ENCODE results near the gene JPH3.
"Not testable (repeated sequence)": the region's sequence is repeated elsewhere in the genome, so short reads cannot be mapped to it uniquely, and the experiment has no call there.

The JPH3 gene

DNA sequence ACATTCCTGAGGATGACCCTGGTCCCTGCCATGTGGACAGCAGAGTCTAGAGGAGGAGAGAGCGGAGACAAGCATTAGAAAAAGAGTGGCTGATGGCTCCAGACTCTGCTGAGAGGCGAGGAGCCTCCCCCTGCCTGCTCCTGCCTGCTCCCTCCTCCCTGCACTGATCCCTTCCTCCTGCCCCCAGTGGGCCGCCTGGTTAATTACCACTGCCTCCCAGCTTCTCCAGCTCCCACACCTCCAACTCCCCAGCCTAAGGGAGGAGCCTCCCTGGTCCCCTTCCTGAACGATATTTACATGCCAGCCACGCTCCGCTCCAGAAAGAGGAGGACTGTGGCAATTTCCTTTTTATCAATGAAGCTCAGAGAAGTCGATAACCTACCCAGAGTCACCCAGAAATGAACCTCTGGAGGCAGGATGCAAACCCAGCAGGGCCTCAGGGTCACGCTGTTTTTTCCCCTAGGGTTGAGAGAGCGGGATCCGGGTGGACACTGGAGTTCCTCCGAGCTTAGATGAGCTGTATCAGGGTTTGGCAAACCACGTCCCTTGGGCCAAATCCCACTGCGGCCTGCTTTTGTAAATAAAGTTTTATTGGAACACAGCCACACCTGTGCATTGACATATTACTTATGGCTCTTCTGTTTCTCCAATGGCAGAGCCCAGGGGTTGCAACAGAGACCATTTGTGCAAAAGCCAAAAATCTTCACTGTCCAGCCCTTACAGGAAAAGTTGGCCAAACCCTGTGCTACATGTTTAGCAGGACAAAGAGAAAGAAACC lies 27.1 kb upstream of the JPH3 start:
- no peak for FAIRE-seq

DNA sequence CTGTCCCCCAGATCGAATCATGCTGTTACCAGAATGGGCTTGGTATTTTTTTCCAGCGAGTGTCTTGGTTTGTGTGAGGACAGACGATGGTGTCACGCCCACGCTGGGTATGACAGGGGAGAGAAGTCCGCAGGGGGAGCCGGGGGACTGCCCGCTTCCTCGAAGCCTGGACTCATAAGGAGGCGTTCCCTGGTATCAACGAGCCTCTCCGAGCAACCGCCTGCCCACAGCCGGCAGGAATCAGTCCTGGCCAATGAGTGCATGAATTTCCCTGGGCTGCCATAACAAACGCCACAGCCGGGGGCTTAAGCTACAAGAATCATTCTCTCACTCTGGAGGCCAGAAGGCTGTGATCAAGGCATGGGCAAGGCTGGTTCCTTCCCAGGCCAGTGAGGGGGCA lies 26.1 kb upstream of the JPH3 start:
- FAIRE-seq = no peak

DNA sequence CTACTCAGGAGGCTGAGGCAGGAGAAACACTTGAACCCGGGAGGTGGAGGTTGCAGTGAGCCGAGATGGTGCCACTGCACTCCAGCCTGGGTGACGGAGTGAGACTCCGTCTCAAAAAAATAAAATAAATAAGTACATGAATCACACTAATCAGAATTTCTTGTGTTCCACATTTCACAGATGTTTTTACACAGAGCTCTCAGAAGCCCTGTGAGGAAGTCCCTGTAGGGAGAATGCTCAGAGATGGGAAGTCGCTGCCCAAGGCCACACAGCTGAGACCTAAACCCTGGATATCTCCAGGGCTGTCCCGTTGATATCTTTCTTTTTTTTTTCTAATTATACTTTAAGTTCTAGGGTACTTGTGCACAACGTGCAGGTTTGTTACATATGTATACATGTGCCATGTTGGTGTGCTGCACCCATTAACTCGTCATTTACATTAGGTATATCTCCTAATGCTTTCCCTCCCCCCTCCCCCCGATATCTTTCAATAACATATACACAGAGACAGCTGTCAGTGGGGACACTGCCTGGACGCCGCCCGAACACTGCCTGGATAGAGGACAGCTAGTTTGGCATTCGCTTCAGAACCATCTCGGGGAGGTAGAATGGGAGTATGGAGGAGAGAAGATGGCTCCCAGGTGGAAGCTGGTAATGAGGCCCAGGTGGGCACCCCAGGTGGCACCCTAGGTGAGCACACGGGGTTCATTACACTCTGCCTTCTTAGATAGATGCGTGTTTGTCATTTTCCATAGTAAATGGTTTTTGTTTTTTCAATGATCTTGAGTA lies 24.0 kb upstream of the JPH3 start:
- FAIRE-seq = not testable (repeated sequence)

DNA sequence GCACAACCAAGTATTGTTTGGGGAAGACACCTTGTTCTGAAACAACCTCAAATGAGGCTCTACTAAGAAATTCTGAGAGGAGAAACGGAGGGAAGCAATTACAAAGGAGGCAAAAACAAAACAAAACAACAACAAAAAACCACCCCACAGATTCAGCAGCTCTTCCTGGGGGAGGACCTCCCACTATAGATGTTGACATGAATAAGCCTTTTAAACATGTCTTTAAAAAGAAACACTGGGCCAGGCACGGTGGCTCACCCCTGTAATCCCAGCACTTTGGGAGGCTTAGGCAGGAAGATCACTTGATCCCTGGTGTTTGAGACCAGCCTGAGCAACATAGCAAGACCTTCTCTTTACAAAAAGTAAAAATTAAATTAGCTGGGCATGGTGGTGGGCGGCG lies 22.6 kb upstream of the JPH3 start:
- no peak for FAIRE-seq

DNA sequence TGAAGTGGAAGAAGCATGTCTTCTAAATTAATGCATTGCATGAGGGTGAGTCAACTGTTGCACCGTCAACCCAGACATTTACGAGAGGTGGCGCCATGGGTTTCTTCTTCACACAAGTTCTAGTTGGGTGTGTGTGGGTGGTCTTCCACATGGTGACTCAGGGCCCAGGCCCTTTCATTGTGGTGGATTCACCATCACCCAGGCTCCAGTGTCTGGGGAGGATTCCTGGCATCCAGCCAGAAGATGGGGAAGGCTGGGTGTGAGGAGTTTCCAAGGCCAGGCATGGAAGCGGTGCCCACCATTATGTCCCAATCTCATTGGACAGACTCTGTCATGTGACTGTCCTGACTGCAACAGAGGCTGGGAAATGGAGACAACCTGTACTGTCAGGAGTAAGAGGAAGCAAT lies 21.4 kb upstream of the JPH3 start:
- no peak for FAIRE-seq

DNA sequence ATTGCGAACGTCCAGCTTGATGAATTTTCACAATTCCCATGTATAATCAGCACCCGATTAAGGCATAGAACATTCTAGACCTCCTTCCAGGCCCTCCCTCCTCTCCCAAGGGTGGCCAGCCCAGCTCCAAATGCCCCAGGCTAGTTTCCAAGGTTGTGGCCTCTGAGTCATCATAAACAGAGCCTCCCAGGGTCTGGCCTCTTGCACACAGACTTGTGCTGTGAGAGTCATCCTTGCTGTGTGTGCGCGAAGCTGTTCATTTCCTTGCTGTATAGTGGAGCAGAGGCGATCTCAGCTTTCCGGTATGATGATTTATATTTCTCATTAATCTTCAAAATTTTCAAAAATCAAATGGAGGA lies 20.5 kb upstream of the JPH3 start:
- FAIRE-seq = no peak

DNA sequence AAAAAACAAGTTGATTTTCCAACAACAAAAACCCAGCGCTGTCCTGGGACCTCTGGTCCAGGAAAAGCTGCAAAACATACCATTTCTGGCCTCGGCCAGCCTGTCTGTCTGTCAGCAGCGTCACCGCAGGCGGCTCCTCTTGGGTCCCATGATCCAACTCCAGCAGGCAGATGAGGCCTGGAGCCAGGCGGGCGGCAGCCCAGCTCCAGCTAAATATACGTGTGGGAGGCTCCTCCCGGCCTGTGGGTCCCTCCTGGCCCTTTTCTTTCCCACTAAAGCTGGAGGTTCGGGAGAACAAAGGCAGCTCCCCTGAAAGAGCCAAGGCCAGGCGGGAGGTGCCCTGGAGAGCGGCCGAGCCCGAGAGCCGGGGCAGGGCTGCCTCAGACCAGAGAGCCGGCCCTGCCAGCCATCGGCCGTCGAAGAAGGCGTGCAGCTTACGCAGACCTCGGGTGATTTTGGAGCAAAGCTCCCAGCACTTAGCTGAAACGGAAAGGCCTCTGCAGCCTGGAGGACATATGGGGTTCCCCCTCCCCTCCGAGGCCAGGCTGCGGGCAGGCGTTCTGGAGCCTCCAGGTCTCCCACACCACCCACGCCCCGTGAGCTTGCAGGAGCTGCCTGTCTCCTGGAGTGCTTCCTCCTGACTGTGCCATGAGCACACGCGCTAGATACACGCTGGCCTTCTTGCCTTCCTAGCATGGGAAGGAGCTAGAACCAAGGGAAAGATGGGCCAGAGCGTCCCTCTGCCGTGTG lies 19.9 kb upstream of the JPH3 start:
- FAIRE-seq = no peak

DNA sequence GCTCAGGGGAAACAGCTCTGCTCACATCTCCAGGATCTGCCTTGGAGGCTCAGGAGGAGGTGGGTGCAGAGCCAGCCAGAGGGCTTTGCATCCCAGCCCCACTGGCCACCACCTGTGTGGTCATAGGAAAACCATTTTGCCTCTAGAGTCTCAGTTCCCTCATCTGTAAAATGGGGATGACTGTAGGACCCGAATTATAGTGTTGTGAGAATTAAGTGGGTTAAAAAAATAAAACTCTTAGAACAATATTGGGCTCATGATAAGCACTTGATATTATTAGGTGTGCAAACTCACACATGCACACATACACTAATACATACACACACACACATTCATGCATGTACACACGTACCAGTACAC lies 19.4 kb upstream of the JPH3 start:
- FAIRE-seq = no peak

DNA sequence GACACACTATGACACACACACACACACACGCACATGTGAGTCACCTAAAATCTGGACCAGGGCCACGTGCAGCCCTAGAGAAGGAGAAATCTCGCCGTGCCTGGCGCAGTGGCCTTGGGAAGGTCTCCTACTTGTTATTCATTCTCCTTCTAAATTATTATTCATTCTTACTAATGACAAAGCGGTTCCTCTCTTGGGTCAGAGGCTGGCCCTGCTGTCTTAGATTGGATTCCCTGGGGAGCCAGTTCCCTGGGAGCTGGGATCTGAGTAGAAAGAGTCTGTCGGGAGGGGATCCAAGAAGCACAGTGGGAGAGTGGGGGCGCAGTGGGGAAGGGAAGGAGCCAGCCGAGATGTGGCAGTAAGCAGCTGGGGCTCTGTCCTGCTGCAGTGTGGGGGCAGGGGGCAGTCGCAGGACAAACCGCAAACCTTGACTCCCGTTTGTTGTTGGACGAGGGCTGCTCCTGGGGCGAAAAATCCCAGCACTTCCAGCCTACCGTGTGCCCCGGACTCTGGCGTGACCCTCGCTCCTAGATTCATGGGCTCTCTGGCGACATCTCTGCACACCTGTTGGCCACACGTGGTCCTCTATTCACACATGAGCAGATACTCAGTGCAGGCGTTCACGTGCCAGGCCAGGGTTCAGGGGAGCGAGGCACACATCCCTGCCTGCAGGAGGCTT lies 18.7 kb upstream of the JPH3 start:
- no peak for FAIRE-seq

DNA sequence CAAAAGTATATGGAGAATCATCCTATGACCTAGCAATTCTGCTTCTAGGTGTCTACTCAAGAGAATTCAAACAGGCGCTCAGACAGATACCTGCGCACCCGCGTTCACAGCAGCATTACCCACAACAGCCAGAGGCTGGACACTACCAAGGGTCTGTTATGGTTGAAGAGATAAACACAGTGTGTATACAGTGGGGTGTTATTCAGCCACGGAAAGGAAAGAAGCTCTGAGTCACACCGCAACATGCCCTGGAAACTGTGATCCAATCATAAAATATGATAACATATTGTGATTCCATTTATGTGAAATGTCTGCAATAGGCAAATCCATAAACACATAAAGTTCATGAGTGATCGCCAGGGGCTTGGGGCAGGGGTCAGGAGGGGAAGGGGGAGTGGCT lies 18.0 kb upstream of the JPH3 start:
- no peak for FAIRE-seq

DNA sequence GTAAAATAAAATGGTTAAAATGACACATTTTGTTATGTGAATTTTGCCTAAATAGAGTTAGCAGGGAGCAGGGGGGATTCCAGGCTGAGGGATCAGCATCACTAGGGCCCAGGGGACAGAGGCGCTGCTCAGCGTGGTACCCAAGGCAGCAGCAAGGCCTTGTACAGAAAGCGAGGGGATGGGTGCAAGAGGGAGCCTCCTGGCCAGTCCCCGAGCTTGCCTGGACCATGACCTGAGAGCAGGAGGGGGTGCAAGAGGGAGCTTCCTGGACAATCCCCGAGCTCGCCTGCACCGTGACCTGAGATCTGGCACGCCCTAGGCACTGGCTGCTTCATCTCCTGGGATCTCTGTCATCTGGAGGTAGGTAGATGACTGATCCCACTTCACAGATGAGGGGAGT lies 17.3 kb upstream of the JPH3 start:
- no peak for FAIRE-seq

DNA sequence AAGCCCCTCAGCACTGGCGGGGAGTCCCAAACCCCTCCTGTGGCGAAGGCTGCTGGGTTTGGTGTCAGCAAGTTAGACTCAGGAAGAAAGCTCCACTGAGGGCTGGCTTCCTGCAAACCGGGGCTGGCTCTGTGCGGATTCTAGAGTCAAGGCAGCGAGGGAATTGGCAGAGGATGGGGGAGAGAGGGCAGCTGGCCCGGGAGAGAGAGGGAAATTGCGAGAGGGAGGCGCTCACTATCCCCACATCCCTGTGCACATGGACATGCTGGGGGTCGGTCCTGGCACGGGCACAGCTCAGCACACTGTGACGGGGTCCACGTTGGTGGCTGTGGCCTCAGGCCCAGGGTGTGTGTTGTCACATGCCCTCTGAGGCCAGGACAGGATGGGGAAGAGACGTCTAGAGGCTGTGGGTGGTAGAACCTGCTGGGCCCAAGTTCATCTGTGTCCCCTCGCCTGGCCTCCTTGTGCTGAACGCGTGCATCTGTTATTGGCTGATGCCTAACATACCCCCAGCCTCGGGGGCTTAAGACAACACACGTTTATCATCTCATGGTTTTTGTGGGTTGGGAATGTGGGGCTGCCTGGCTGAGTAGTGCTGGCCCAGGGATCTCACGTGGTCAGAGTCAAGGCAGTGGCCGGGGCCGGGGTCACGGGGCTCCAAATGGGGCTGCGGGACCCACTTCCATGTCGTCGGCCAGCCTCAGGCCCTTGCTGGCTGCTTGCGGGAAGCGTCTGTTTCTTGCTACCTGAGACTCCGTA lies 16.7 kb upstream of the JPH3 start:
- no peak for FAIRE-seq

DNA sequence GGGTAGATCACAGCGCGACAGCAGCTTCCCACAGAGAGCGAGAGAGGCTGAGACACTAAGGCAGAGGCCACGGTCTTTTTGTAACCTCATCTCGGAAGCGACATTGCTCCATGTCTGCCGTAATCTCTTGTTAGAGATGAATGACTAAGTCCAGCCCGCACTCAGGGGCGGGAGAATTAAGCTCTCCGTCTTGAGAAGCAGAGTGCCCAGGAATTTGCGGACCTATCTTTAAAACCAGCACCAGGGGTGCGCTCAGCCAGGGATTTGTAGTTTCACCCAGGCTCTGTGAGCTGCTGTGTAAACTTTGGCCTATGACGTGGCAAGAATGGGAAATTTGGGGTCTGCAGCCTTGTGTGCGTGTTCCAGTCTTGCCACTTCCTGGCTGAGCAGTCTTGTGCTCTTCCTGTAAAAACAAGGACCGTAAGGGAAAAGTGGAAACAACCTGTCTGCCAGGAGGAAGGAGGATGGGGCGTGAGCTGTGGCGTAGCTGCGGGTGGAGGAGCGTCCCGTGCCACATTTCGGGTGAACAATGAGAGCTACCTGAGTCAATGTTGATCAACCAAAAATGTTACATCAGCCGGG lies 16.0 kb upstream of the JPH3 start:
- no peak for FAIRE-seq

DNA sequence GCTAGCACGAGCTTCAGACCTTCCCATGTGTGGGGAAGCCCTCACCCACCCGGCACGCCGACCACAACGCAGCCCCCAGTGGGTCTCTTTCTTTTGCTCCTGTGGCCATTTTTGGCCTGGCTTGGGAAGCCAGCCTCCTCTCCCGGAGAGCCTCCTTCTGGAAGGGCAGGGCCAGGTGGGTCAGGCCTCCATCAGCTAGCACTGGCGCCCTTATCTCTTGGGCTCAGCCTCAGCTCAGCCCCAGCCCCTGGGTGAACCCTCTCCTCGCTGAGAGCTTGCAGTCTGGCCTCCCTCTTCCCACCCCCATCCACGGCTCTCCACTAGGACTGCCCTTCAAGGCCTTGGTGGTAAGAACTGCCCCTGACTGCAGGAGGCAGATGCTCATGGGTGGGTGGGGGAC lies 14.7 kb upstream of the JPH3 start:
- no peak for FAIRE-seq

DNA sequence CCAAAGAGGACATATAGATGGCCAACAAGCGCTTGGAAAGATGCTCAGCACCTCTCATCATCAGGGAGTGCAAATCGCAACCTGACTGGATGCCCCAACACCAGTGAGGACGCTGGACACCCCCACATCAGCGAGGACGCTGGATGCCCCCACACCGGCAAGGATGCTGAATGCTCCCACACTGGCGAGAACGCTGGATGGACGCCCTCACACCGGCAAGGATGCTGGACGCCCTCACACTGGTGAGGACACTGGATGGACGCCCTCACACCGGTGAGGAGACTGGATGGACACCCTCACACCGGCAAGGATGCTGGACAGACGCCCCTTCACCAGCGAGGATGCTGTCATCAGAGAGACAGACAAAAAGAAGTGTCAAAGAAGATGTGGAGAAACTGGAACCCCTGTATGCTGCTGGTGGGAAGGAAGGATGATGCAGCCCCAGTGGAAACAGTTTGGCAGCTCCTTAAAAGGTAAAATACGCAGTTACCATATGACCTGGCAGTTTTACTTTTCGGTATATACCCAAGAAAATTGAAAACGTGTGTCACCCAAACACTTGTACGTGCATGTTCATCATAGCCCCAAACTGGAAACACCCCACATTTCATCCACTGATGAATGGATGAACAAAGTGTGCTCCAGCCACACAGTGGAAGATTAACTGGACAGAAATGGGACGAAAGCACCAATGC lies 10.1 kb upstream of the JPH3 start:
- FAIRE-seq = no peak

DNA sequence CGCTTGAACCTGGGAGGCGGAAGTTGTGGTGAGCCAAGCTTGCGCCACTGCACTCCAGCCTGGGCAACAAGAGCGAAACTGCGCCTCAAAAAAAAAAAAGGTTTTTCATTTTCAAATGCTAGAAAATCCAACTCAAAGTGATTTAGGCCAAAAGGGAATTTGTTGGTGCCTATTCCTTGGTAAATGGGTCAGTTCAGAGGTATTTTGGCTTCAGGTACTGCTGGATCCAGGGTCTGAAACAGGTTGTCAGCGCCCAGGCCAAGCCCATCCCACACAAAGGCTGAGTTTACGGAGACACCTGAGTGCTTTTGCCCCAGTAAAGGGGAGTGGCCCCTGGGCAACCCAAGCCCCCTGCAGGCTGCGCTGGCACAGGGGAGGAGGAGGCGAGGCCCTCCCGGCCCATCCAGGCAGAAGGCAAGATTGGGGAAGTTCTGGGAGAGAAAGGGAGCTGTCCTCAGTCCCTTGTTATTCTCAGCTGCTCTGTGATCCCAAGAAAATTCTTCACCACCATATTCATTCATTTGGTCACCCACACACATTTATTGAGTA lies 8.5 kb upstream of the JPH3 start:
- FAIRE-seq = no peak

DNA sequence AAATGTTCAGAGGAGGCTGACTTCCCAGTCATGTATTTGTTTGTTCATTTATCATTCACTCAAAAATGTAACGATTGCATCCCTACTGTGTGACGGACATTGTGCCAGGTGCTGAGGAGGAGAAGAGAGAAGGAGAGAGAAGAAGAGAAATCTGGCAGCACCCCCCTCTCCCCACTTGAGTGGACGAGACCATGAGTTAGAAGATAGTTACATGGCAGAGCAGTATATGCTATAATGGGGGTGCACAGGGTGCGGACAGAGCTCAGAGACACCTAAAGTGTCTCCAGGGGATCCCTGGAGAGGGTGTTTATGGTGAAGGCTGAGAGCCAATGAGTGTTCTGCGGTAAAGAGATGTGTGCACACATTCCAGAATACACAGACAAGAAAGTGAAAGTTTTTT lies 6.6 kb upstream of the JPH3 start:
- FAIRE-seq = no peak

DNA sequence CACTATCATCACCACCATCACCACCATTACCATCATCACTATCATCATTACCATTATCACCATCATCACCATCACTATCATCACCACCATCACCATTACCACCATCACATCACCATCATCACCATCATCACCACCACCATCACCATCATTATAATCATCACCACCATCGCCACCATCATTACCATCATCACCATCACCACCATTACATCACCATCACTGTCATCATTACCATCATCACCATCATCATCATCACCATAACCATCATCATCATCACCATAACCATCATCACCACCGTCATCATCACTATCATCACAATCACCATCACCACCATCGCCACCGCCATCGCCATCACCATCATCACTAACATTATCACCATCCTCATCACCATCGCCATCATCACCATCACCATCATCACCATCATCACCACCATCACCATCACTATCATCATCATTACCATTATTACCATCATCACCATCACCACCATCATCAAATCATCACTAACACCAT lies 4.9 kb upstream of the JPH3 start:
- FAIRE-seq = no peak

DNA sequence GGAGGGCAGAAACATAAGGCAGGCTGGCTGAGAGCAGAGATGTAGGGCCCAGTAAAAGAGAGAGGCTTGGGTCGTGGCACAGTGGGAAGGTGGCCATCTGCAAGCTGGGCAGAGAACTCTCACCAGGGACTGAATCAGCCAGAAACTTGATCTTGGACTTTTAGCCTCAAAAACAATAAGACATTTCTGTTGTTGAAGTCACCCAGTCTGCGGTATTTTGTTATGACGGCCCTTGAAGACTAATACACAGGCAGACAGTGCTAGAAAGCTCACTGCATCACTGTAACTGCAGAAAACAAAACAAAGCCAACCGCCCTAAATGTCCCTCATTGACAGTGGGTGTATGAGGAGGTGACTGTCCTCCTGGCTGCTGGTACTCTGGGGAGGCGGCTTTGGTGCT lies 3.9 kb upstream of the JPH3 start:
- no peak for FAIRE-seq

DNA sequence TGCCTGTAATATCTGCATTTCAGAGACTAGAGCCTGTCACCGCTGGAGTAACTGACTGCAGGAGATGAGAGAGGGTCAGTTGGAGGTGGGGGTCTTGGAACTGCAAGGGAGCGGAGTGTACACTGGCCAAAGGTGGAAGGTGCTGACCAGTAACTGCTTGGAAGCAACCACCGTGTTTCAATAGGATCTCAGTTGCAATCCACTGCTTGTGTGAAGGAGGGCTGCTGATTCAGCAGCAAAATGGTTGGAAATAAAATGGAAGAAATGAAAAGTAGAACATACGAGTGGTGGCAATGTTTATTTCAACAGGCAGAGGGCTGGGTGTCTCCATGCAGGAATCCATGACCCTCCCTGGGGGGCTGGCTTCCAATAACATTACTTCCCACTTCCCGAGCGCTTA lies 2.1 kb upstream of the JPH3 start:
- FAIRE-seq = no peak

DNA sequence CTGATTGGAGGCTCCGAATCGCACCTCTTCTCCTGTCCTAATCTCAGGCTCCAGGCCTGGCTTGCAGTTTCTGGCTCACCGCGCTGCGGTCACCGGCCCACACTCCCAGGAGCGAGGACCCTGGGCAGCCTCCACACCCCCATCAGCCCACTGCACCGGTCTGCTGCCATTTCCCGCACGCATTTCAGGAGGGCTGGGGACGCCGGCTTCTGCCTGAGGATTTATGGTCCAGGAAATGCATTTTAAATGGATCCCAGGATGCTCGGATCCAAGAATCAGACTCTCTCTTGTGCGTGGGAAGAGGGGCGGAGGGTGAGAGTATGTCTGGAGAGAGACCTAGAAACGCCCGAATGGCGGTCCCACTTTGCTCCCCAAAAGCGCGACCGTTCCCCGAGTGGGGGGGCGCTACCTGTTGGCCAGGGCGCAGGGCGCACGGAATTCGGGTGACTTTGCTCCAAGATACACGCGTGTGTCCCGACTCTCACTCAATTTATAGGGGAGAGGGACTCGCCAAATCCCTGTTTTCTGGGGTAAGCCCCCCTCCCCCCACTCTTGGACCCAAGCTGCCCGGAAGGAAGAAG lies 817 bp upstream of the JPH3 start:
- FAIRE-seq = no peak
